SK-N-SH (cell line): ENCODE results near the gene PALM.

Experiments used
- CTCF ChIP-seq: fragments of 200-600 bp; sonication (generic); IDR thresholded peaks from 2 replicates; pipeline ENCODE4 v1.6.1; 2017; ENCODE audit warnings: antibody characterized with exemption, mild to moderate bottlenecking, moderate library complexity
- SIN3A ChIP-seq: IDR thresholded peaks from 2 replicates; pipeline ENCODE4 v1.6.1; 2012; ENCODE audit warnings: low read depth, mild to moderate bottlenecking, low read length, moderate library complexity, borderline replicate concordance

DNA sequence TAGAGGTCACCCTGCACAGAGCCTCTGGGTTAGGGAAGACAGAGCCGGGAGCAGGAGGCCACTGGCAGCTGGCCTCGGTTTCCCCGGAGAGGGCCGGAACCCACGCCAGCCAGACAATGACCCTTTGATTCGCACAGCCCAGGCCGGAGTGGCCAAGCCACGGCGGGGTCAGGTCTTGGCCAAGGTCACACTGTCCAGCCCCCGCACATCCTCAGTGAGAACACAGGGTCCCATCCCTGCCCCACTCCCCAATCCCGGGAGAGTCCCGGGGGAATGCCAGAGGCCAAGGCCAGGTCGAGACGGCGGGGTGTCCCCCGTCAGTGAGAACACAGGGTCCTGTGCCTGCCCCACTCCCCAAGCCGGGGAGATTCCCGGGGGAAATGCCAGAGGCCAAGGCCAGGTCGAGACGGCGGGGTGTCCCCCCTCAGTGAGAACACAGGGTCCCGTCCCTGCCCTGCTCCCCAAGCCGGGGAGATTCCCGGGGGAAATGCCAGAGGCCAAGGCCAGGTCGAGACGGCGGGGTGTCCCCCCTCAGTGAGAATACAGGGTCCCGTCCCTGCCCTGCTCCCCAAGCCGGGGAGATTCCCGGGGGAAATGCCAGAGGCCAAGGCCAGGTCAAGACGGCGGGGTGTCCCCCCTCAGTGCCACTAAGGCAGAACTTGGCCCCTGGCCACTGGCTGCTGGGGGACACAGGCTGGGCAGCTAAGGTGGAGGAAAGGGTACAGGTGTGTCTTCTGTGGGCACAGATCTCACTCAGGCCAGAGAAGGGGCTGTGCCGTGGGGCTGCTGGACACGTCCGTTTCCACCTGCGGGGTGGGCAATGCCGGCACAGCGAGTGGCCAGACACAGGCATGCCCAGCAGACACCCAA is 34.2 kb upstream of the PALM start:
- no peak for TF ChIP-seq CTCF
- TF ChIP-seq SIN3A, result no peak
